PC-3 (cell line): ENCODE results near the gene TNNI3. TPM values are rescaled to one million over a fixed set of nuclear protein-coding genes. Genes with fewer than 3 reads are reported as not detected.

Source experiments
- ATAC-seq: fragments of 200-7000 bp; cut with Tn5 transposase; 2 replicates; pipeline ENCODE4 v1.9.1; 2020; ENCODE audit warnings: mild to moderate bottlenecking, moderate library complexity
- BruUV-seq: library from RNA; stranded (reverse); fragments of 400-500 nt; replicated peaks from 2 replicates; lab custom pipeline; 2021; lab: Mats Ljungman, UMichigan
- CTCF ChIA-PET: fragments of 300-600 bp; sonication (Branson Sonifier 250); formaldehyde crosslinking; loops from one replicate; lab custom pipeline; 2022; ENCODE audit warnings: antibody characterized with exemption; lab: Charles Lee
- POLR2A ChIA-PET: fragments of 300-600 bp; sonication (Branson Sonifier 250); formaldehyde crosslinking; loops from one replicate; lab custom pipeline; 2022; ENCODE audit warnings: antibody characterized with exemption; ENCODE audit not compliant: unreplicated experiment; lab: Charles Lee
- DNase-seq: peaks from one replicate; pipeline ENCODE4 v3.0.0-alpha.2; 2015
- H2AFZ ChIP-seq: fragments of 300-600 bp; sonication (generic); 2 replicates; pipeline ENCODE4 v1.6.0; 2016; ENCODE audit warnings: antibody characterized with exemption, low read length
- H3F3A ChIP-seq: fragments of 300-600 bp; sonication (generic); one replicate; pipeline ENCODE4 v1.6.0; 2017; ENCODE audit warnings: antibody characterized with exemption, low read length, control low read depth, mild to moderate bottlenecking; ENCODE audit not compliant: unreplicated experiment
- H3K27ac ChIP-seq: fragments of 300-600 bp; sonication (generic); 2 replicates; pipeline ENCODE4 v1.5.1; 2016; ENCODE audit warnings: mild to moderate bottlenecking, low read length
- H3K27me3 ChIP-seq: fragments of 300-600 bp; sonication (generic); 2 replicates; pipeline ENCODE4 v1.6.1; 2016; ENCODE audit warnings: low read length, mixed read lengths
- H3K36me3 ChIP-seq: fragments of 300-600 bp; sonication (generic); 2 replicates; pipeline ENCODE4 v1.6.1; 2016; ENCODE audit warnings: low read depth, mixed run types, low read length, mixed read lengths
- H3K4me1 ChIP-seq: fragments of 300-600 bp; sonication (generic); 2 replicates; pipeline ENCODE4 v1.5.1; 2016; ENCODE audit warnings: low read length; ENCODE audit not compliant: insufficient read depth
- H3K4me2 ChIP-seq: fragments of 300-600 bp; sonication (generic); 2 replicates; pipeline ENCODE4 v1.6.0; 2016; ENCODE audit warnings: low read length
- H3K4me3 ChIP-seq: fragments of 300-600 bp; sonication (generic); 2 replicates; pipeline ENCODE4 v1.5.1; 2016; ENCODE audit warnings: mild to moderate bottlenecking, low read length, mixed read lengths
- H3K79me2 ChIP-seq: fragments of 300-600 bp; sonication (generic); 2 replicates; pipeline ENCODE4 v1.6.1; 2017; ENCODE audit warnings: low read length, mixed read lengths
- H3K9ac ChIP-seq: fragments of 300-600 bp; sonication (generic); 2 replicates; pipeline ENCODE4 v1.6.0; 2016; ENCODE audit warnings: mild to moderate bottlenecking, low read length
- H3K9me2 ChIP-seq: fragments of 300-600 bp; sonication (generic); replicated peaks from 2 replicates; pipeline ENCODE4 v1.6.1; 2016; ENCODE audit warnings: mixed run types, low read length, mixed read lengths
- H3K9me3 ChIP-seq: fragments of 300-600 bp; sonication (generic); 2 replicates; pipeline ENCODE4 v1.6.1; 2016; ENCODE audit warnings: low read length, mixed read lengths
- H4K20me1 ChIP-seq: fragments of 300-600 bp; sonication (generic); 2 replicates; pipeline ENCODE4 v1.6.1; 2016; ENCODE audit warnings: low read length, mixed read lengths
- EZH2 ChIP-seq: fragments of 300-600 bp; sonication (generic); IDR thresholded peaks from one replicate; pipeline ENCODE4 v1.6.1; 2017; ENCODE audit warnings: antibody characterized with exemption, mild to moderate bottlenecking, low read length; ENCODE audit not compliant: unreplicated experiment
- EZH2phosphoT487 ChIP-seq: fragments of 300-600 bp; sonication (generic); IDR thresholded peaks from 2 replicates; pipeline ENCODE4 v1.6.1; 2018; ENCODE audit warnings: mild to moderate bottlenecking, antibody characterized with exemption, low read length, borderline replicate concordance
- intact Hi-C: fragments of 100-400 bp; cut with micrococcal nuclease; formaldehyde crosslinking; loops from 2 replicates; pipeline ENCODE4 v1.9.0; 2023
- total RNA-seq: library from RNA; depleted of rRNA; stranded (reverse); fragments of >200 nt; gene quantifications from 2 replicates; pipeline ENCODE4 v1.2.3, GENCODE V29; 2014
- TF ChIP-seq, protein P1 (sequence below): fragments of 300-600 bp; sonication (generic); conservative IDR thresholded peaks from 2 replicates; pipeline ENCODE4 v1.5.1; 2017; ENCODE audit warnings: antibody characterized with exemption, low read depth, mild to moderate bottlenecking, low read length

The TNNI3 gene
- total RNA-seq, 1 experiment from 2014 or later = 32.4 TPM

DNA sequence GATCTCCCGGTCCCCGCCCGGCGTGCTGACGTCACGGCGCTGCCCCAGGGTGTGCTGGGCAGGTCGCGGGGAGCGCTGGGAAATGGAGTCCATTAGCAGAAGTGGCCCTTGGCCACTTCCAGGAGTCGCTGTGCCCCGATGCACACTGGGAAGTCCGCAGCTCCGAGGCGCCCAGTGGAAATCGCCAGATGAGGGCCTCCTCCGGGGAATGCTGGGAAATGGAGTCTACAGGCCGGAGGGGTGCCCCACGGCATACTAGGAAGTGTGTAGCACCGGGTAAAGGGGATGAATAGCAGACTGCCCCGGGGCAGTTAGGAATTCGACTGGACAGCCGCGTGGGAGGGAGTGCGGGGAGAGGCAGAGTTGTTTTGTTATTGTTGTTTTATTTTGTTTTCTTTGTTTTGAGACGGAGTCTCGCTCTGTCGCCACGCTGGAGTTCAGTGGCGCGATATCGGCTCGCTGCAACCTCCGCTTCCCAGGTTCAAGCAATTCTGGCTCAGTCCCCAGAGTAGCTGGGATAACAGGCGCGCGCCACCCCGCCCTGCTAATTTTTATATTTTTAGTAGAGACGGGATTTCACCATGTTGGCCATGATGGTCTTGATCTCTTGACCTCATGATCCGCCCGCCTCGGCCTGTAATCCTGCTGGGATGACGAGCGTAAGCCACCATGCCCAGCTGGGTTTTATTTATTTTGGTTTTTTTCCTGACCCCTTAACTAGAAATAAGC lies 39.7 kb downstream of the TNNI3 start:
- Histone ChIP-seq H3K4me3 (peak overlapping the region; percentile 69), H3K4me1 (peaks cover 12% of the 10 kb centered on the region), H3K79me2 (peaks cover 43% of the 10 kb centered on the region), H2AFZ (peak overlapping the region; percentile 88), H3K9ac (peak overlapping the region; percentile 69), H3K9me2 (no peaks in the 10 kb centered on the region), H3K4me2 (peak overlapping the region; percentile 86), H4K20me1 (peaks cover 35% of the 10 kb centered on the region), H3K9me3 (no peaks in the 10 kb centered on the region), H3K27ac (no peak overlapping the region), H3K36me3 (no peaks in the 10 kb centered on the region), H3K27me3 (no peaks in the 10 kb centered on the region), H3F3A (peaks cover 5% of the 10 kb centered on the region)
- CTCF ChIA-PET = interaction anchor here (0.5 kb wide), 1 partner anchor 95 kb away, joined by 3 read pairs; no protein-coding TSS in a partner anchor
- peak; percentile 94 for ATAC-seq
- DNase-seq = peak; percentile 99
- intact Hi-C loops = loop anchor here (5.0 kb wide), 1 partner anchor 56 kb away; the partner anchor contains the start of gene RDH13
- POLR2A ChIA-PET = interaction anchor here (0.7 kb wide), 1 partner anchor 16 kb away, joined by 7 read pairs; no protein-coding TSS in a partner anchor
- TF ChIP-seq EZH2 (no peak), EZH2phosphoT487 (no peak)
- TF ChIP-seq, protein P1, sequence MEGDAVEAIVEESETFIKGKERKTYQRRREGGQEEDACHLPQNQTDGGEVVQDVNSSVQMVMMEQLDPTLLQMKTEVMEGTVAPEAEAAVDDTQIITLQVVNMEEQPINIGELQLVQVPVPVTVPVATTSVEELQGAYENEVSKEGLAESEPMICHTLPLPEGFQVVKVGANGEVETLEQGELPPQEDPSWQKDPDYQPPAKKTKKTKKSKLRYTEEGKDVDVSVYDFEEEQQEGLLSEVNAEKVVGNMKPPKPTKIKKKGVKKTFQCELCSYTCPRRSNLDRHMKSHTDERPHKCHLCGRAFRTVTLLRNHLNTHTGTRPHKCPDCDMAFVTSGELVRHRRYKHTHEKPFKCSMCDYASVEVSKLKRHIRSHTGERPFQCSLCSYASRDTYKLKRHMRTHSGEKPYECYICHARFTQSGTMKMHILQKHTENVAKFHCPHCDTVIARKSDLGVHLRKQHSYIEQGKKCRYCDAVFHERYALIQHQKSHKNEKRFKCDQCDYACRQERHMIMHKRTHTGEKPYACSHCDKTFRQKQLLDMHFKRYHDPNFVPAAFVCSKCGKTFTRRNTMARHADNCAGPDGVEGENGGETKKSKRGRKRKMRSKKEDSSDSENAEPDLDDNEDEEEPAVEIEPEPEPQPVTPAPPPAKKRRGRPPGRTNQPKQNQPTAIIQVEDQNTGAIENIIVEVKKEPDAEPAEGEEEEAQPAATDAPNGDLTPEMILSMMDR = no peak
- TSS peak; percentile 92 for BruUV-seq

DNA sequence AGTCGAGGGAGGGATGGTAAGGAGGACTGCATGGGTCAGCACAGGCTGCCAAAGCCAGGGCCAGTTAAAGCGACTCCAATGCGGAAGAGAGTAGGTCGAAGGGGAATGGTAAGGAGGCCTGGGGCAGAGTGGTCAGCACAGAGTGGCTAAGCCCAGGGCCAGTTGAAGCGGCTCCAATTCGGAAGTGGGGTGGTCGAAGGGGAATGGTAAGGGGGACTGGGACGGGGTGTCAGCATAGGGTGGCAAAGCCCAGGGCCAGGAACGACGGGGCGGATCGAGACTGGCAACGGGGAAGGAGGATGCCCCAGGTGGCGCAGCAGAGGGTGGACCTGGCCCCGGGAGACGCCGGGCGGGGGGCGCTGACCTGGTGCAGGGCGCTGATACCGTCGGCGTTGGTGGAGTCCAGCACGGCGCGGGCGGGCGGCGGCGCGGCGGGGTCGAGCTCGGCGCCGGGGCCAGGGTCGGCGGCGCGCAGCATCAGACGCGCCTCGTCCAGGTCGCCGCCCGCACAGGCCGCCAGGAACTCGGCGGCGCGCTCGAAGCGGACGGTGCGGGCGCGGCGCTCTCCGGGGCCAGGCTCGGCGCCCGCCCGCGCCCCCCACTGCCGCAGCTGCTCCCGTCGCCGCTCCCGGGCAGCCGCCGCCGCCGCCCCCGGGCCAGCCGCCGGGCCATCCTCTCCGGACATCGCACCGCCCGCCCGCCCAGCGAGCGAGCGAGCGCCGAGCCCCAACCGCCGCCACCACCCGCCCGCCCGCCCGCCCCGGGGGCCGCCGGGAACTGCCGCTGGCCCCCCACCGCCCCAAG lies 40.5 kb downstream of the TNNI3 start, which contains the start of gene PPP1R12C:
TSS of gene PPP1R12C (minus strand) at position 779 of the 804 bp plus-strand sequence. CDS start at position 685, 94 bp downstream.
- no TSS peak for BruUV-seq
- ChIA-PET POLR2A (interaction anchor here (0.7 kb wide), 1 partner anchor 17 kb away, joined by 7 read pairs; no protein-coding TSS in a partner anchor), CTCF (no interaction called here)
- Histone ChIP-seq H3K79me2 (peaks cover 50% of the 10 kb centered on the region), H2AFZ (peak within 1 kb of the TSS; percentile 88), H3K9me3 (no peaks in the 10 kb centered on the region), H3F3A (peaks cover 5% of the 10 kb centered on the region), H3K9ac (peak within 1 kb of the TSS; percentile 72), H3K27me3 (no peaks in the 10 kb centered on the region), H3K4me1 (peaks cover 12% of the 10 kb centered on the region), H3K4me3 (peak within 1 kb of the TSS; percentile 90), H3K27ac (no peak within 1 kb of the TSS), H3K9me2 (no peaks in the 10 kb centered on the region), H4K20me1 (peaks cover 35% of the 10 kb centered on the region), H3K36me3 (peaks cover 5% of the 10 kb centered on the region; the same call in 1 of the 2 replicates), H3K4me2 (peak within 1 kb of the TSS; percentile 88)
- TF ChIP-seq EZH2phosphoT487 = no peak
- no peak for TF ChIP-seq EZH2
- TF ChIP-seq, protein P1 = no peak
- intact Hi-C loops = loop anchor here (5.0 kb wide), 1 partner anchor 55 kb away; the partner anchor contains the start of gene RDH13
- ATAC-seq = peak; percentile 17
- no peak for DNase-seq
